Motor neuron (in vitro differentiated cells): Measurements from ENCODE around the gene CENPU. TPM values are rescaled to one million over a fixed set of nuclear protein-coding genes. Genes with fewer than 3 reads are reported as not detected.

Experiments used
- ATAC-seq, 8 experiments: fragments of 200-7000 bp; cut with Tn5 transposase; replicated peaks in 6 of 8; 2 replicates each; pipeline ENCODE4 v1.8.0; 2021; ENCODE audit warnings: mild to moderate bottlenecking in 8 of 8, moderate library complexity in 8 of 8
- H3K27ac ChIP-seq, 2 donors: fragments of 250-450 bp; sonication (Bioruptor Pico); 2 replicates each; pipeline ENCODE4 v1.9.0; 2021; ENCODE audit warnings: antibody characterized with exemption in 2 of 2, mild to moderate bottlenecking in 2 of 2, moderate library complexity in 1 of 2
- H3K4me1 ChIP-seq, 2 donors: fragments of 250-450 bp; sonication (Bioruptor Pico); replicated peaks in 1 of 2; 2 replicates each; pipeline ENCODE4 v1.6.1; 2021; ENCODE audit warnings: antibody characterized with exemption in 2 of 2, mild to moderate bottlenecking in 2 of 2, moderate library complexity in 1 of 2
- H3K4me3 ChIP-seq, 5 donors: fragments of 250-450 bp; sonication (Bioruptor Pico); 2 replicates each; pipeline ENCODE4 v1.9.0; 2021; ENCODE audit warnings: antibody characterized with exemption in 5 of 5, mild to moderate bottlenecking in 5 of 5, moderate library complexity in 4 of 5
- WGBS, 10 experiments: fragments of 450-650 bp; shearing (Covaris generic); methylation state at CpG; one replicate each; pipeline ENCODE4 v1.0.0; 2022; 5-methylcytosine and 5-hydroxymethylcytosine counted together
- in situ Hi-C, 9 experiments: fragments of 400-800 bp; cut with MboI; loops; one replicate each; pipeline ENCODE4 v1.15.0; 2021; ENCODE audit warnings: low sequenced_read_pairs in 9 of 9, low pct_unique_long_range_greater_than_20kb in 2 of 9; ENCODE audit not compliant: unreplicated experiment in 9 of 9
- total RNA-seq, 8 experiments: library from RNA; unstranded; fragments of 300-600 nt; gene quantifications; 2 replicates each; pipeline versions ENCODE4 v1.2.3 to v1.2.4, GENCODE V29; 2022

Gene CENPU
- total RNA-seq, 8 experiments from 2014 or later, result 0.61 to 59.7 (median 3.4) TPM

DNA sequence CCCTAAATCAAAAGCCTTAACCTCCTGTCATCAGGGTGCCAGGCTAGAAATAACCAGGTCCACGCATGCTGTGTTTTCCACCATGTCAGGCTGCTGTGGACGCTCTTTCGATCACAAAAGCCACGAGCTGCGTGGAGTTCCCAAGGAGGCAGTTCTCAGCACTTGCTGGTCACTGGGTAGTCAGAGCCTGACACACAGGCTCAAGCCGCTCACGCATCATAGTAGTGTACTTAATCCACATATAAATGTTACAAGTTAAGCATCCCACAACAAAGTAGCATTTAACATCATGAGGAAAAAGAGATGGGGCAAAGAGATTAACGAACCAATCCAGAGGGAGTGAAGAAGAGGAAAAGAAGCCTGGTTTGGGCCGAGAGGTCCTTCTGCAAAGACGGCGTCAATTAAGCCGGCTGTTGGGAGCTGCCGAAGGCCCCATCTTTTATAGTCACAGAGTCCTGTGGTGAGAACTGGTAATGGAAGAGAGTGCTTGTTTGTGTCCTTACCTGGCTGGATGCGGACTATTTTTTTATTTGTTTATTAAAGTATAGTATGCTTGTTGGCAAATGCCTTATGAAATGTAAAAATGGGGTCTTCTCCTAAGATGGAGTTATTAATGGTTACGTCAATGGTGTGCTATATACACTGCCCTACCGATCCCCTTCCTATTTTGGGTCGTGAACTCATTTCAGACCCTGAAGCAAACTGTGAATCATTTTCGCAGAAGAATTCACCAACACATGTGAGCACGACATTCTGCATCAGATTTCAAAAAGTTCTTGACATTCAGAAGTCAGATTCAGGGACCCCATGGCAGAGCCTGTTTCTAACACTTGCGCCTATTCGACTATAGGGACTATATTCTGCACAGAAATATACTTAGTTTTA is 83.7 kb downstream of the CENPU start:
- Histone ChIP-seq H3K4me3 (peak overlapping the region; percentile 51 to 87 (median 80)), H3K27ac (peak overlapping the region; percentile 67 to 73), H3K4me1 (peaks cover 28 to 29% of the 10 kb centered on the region in 2 donors)
- ATAC-seq, result peak; percentile 4 to 33 (median 26)
- 25 to 52% (median 35%) methylated on average over 5 to 20 of the region's 21 CpGs; no CpG with 5 or more reads in 2 of the 10 experiments for whole genome bisulfite sequencing, 10 experiments
- in situ Hi-C loops, result no loop called here

GRCh38 chr4:184649026-184649970 is 84.6 kb downstream of the CENPU start, which contains the start of the genes CASP3 and PRIMPOL:
Gene CASP3 (minus strand): TSS chr4:184649447. CDS start chr4:184638453, 10,994 bp downstream.
Gene PRIMPOL (plus strand): TSS chr4:184649738. CDS start chr4:184657141, 7,403 bp downstream.
- in situ Hi-C loops, result no loop called here
- WGBS, 10 experiments, result 0% methylated on average over 8 of the region's 90 CpGs; no CpG with 5 or more reads in 9 of the 10 experiments
- Histone ChIP-seq H3K4me1 (peaks cover 34% of the 10 kb centered on the region in 2 donors), H3K27ac (peak within 1 kb of the TSS; percentile 90), H3K4me3 (peak within 1 kb of the TSS; percentile 51 to 87 (median 80))
- ATAC-seq, result peak; percentile 77 to 92 (median 90)

GRCh38 chr4:184648313-184649025 is 85.4 kb downstream of the CENPU start:
- 0 to 10% (median 0%) methylated on average over 1 to 10 of the region's 52 CpGs; no CpG with 5 or more reads in 4 of the 10 experiments for WGBS, 10 experiments
- Histone ChIP-seq H3K27ac (peak overlapping the region; percentile 90), H3K4me1 (peaks cover 37 to 40% of the 10 kb centered on the region in 2 donors), H3K4me3 (peak overlapping the region; percentile 51 to 87 (median 80))
- in situ Hi-C loops, result no loop called here
- ATAC-seq, result peak; percentile 6 to 42 (median 16)

DNA sequence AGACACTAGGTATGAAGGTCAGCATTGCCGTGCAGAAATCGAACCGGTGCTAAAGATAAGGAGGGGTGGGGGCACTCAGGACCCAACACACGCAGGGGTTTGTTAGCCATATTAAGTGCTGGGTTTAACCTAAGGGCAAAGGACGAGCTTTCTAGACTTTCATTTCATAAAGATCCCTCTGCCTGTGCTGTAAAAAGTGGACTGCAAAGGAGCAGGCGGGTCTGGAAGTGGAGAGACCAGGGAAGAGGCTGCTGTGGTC is 85.9 kb downstream of the CENPU start:
- 0 to 16% (median 0%) methylated on average over 1 to 4 of the region's 6 CpGs; no CpG with 5 or more reads in 4 of the 10 experiments for WGBS, 10 experiments

GRCh38 chr4:184647266-184648053 is 86.4 kb downstream of the CENPU start:
- Histone ChIP-seq H3K27ac (peak overlapping the region; percentile 4 to 90), H3K4me1 (peaks cover 39 to 45% of the 10 kb centered on the region in 2 donors), H3K4me3 (peak overlapping the region; percentile 51 to 87 (median 80))
- 66 to 98% (median 74%) methylated on average over 1 to 7 of the region's 7 CpGs for WGBS, 10 experiments
- no peak for ATAC-seq
- in situ Hi-C loops, result no loop called here

More for the DNA sequence above, 85.9 kb downstream of the CENPU start:
- Histone ChIP-seq H3K4me1 (peaks cover 39 to 42% of the 10 kb centered on the region in 2 donors), H3K27ac (peak overlapping the region; percentile 90), H3K4me3 (peak overlapping the region; percentile 51 to 87 (median 80))
- ATAC-seq, result no peak
- in situ Hi-C loops, result no loop called here

DNA sequence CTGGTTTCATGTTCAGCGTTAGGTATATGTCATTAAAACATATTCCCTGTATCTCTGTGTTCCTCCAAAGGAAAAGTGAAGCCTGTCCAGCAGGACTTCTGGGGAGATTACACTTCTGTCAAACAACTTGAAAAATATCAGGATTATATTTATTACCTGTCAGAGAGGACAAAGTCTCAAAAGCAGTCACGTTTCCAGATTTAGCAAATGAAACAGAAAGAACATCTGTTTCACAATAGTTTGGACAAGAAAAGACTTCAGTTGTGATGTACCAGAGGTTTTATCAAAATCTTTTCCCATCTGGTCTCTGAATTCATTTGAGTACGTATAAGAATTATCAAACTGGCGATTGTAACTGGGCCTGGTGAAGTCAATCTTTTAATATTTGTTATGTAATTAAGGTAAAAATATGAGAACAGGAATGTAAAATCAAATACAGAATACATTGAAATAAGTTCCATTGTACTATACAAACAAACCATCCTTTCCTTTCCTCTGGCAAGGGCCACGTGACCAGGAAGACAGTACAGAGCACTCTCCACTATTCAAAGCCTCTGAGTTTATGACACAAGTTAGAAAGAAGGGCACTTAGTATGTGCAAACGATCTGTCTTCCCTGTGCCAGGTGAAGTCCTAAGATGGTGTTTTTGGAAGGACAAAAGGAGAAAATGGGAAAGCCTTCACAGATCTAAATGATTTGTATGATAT is 87.8 kb downstream of the CENPU start:
- no peak for ATAC-seq
- H3K4me1 ChIP-seq, result peaks cover 39 to 45% of the 10 kb centered on the region in 2 donors
- 37 to 83% (median 60%) methylated on average over 3 to 6 of the region's 6 CpGs for WGBS, 10 experiments
- peak overlapping the region in 1 of 5 donors; percentile 6 for H3K4me3 ChIP-seq
- H3K27ac ChIP-seq, result no peak overlapping the region
- in situ Hi-C loops, result no loop called here

- in situ Hi-C loops, result no loop called here
- ATAC-seq, result peak in 6 of 8 experiments; percentile 1 to 30 (median 24)
- H3K4me3 ChIP-seq, result no peak overlapping the region
- 42 to 100% (median 83%) methylated on average over 1 to 6 of the region's 9 CpGs for WGBS, 10 experiments
- peaks cover 34 to 38% of the 10 kb centered on the region in 2 donors for H3K4me1 ChIP-seq
- H3K27ac ChIP-seq, result peak overlapping the region in 1 of 2 donors; percentile 61
Observed at GRCh38 chr4:184644553-184645307, 89.2 kb downstream of the CENPU start.

Other genes starting within 250 kb of the CENPU start
- gene CASP3, start 84.6 kb downstream of the CENPU start, total RNA-seq, result 10 to 100 TPM; 20.6 to 55.3 (median 37.6) TPM
- 10 to 100 TPM in 6 of 8 experiments, 1 to 10 TPM in 2; 9.0 to 24.8 (median 13.8) TPM for gene PRIMPOL, start 84.4 kb downstream of the CENPU start, total RNA-seq
- gene ACSL1, start 91.9 kb upstream of the CENPU start, total RNA-seq, result 100 to 1,000 TPM in 2 of 8 experiments, 10 to 100 TPM in 5, 1 to 10 TPM in 1; 8.9 to 162 (median 20.6) TPM